Bone marrow (tissue), 2 donors: ENCODE data around the gene SH3BGRL3.
A peak's percentile ranks its signal among the peaks of the same experiment; 100 is the strongest.
"Not testable (repeated sequence)": the region's sequence is repeated elsewhere in the genome, so short reads cannot be mapped to it uniquely, and the experiment has no call there.

Source experiments
- DNase-seq, 2 donors: peaks; one replicate each; lab custom pipeline; 2025; lab: John Stamatoyannopoulos, UW

SH3BGRL3 gene

GRCh38 chr1:26290882-26291261, 11.0 kb downstream of the SH3BGRL3 start:
- DNase-seq, result no peak

DNA sequence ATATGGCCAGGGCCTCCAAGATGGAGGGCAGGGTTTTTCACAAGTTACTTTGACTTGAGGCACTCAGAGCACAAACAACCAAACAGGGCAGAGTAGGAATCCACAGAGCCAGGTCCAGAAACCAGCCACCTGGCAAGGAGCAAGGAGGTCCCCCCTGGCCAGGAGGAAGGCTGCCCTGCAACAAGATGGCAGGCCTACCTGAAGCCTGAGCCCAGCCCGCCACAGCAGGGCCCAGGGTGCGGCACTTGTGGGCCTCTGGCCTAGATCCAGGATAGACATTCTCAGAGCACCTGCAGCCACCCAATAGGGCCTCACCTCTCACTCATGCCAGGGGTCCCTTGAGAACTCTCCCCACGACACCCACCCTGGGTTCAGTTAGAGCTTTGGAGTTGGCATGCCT, 11.5 kb downstream of the SH3BGRL3 start:
- no peak for DNase-seq

GRCh38 chr1:26291939-26292338, 12.1 kb downstream of the SH3BGRL3 start:
- no peak for DNase-seq

DNA sequence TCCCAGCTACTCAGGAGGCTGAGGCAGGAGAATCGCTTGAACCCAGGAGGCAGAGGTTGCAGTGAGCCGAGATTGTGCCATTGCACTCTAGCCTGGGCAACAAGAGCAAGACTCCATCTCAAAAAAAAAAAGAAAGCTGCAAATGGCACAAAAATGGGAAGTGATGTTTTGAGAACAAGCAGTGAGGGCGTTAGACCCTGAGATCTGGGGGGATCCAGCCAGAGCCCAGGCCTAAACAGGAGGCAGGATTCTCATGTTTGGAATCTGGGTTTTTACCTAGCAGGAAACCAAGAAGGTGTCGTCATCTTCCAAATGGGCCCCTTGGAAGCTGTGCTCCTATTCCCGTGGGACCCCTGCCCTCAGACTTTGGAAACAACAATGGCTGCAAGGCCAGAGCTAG, 12.8 kb downstream of the SH3BGRL3 start:
- DNase-seq, result not testable (repeated sequence)

GRCh38 chr1:26293911-26294463, 14.1 kb downstream of the SH3BGRL3 start:
- no peak for DNase-seq

DNA sequence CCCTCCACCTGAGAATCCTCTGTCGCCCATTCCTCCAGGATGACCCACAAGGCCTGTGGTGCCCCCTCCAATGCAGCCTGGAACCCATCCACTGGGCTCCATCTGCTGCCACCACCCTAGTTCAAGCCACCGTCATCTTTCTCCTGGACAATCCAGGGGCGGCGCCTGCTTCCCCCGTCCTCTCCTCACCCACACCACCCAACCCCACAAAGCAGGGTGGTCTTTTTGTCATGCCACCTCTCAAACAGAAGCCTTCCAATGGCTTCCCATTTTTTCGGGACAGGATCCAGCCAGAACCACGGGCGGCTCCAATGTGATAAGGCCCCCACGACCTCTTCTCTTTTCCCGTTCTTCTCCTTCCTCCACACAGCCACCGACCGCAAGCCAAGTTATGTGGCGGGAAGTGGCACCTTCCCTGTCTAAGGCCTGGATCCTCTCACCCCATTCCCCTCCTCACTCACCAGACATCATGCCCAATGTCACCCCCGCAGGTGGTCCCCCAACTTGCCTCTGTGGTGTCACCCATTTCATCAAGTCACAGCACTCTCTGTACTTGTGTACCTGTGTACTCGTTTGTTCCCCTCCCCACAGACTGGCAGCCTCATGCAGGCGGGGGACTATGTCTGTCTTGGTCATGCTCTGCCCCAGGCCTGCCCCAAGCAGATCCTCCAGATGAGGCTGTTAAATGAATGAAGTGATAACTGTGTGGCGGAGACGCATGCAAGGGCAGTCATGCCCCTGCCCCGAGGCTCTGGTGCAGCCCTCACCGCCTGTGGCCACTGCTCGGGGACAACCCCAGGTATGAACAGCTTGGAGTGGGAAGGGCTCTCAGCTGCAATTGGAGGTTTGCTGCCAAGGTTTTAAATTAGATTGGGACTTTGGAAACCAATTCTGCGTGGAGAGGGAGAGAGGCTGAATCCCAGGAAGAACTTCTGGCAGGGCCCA, 15.6 kb downstream of the SH3BGRL3 start:
- DNase-seq, result no peak

DNA sequence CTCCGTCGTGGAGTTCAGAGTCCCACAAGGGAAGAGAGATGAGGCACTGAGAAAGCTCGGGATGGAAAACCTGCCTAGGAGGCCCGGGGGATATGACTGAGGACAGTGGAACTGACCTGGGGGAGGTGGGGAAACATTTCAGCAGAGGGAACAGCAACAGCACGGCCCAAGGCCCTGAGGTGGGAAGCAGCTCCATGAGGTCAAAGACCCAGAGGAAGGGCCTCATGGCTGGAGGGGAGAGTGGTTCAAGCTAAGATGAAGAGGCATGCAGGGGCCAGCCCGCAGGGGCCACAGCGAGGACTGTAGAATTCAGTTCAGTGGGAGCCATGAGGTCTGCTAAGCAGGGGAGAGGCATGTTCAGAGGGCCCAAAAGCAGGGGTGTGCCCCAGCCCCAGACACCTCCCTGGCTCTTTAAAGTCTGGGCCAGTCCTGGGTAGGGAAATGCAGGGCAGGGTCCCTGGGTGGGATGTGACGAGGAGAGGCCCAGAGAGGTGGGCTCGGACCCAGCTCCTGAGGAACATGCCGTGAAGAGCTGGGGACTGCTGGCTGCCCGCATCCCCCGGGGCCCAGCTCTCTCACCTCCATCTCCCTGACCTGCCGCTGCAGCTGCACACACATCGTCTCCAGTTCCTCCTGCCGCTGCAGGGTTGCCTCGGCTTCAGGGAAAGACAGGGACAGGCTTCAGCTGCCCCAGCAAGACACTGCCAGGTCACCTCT, 16.6 kb downstream of the SH3BGRL3 start:
- no peak for DNase-seq

DNA sequence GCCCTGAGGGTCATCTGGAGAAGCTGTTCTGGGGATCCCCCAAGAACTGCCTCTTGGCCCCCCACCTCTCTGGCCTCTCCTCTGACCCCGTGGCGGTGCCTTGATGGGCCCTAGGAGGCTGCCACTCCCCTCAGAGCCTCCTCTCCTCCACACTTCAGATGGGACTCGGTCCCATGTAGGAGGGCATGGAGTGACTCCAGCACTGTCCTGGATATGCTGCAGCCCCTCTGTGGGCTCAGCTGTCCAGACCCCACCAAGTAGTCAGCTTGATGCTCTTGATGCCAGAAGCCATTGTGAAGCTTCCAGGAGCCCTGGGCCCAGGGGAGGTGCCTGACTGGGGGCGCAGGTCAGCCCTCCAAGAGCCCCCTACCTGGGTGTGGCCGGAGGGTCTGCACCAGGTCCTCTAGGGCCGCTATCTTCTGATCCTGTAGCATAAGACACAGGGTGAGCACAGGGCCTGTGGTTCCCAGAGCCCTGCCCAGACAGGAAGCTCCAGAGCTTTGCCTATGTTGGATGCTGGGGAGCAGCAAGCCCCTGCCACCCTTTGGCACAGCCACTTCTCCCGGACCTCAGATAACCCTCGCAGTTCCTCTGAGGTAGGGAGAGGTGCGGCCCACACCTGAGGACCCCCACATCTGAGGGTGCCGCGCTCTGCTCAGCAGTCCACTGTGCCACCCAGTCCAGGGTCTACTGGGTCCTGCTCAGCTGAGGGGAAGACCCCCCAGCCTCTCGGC, 17.3 kb downstream of the SH3BGRL3 start:
- DNase-seq, result no peak

- no peak for DNase-seq
Measured at GRCh38 chr1:26297791-26298124, 17.9 kb downstream of the SH3BGRL3 start.

DNA sequence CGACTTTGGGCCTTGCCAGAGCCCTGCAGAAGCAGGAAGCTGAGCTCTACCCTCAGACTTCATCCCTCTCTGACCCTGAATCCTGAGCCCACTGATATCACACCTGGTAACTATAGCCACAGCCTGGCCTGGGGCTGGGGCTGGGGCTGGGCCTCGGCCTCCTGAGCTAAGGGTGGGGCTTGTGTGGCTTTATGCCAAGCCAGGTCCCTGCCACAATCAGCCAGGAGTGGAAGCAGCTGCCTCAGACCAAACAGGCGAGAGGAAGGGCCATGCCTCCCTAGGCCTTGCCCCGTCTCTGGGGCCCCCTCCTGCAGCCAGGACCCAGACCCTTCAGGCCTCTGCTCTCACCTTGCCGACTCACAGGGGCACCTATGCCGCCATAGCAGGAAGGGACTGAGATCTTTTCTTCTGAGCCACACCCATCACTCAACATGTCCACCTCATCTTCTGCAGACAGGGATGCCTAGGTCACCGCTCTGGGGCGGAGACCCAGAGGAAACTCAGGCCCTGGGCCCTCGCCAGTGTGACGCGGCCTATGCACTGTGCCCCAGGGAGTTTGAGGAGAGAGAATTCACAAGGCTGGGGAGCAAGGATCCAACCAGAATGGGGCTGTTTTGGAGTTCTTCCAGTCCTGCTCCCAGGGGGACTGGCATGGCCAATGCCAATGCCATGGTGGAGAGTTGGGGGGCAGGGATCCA, 20.8 kb downstream of the SH3BGRL3 start:
- DNase-seq, result no peak

GRCh38 chr1:26302733-26303405, 23.0 kb downstream of the SH3BGRL3 start:
- no peak for DNase-seq

GRCh38 chr1:26305667-26306289, 25.9 kb downstream of the SH3BGRL3 start:
- no peak for DNase-seq

- peak; percentile 57 to 75 for DNase-seq
Measured at GRCh38 chr1:26306290-26307229, 26.7 kb downstream of the SH3BGRL3 start, which contains the start of gene UBXN11. TSS of gene UBXN11 (minus strand) at chr1:26306636. CDS start at chr1:26302883, 3,753 bp downstream.

DNA sequence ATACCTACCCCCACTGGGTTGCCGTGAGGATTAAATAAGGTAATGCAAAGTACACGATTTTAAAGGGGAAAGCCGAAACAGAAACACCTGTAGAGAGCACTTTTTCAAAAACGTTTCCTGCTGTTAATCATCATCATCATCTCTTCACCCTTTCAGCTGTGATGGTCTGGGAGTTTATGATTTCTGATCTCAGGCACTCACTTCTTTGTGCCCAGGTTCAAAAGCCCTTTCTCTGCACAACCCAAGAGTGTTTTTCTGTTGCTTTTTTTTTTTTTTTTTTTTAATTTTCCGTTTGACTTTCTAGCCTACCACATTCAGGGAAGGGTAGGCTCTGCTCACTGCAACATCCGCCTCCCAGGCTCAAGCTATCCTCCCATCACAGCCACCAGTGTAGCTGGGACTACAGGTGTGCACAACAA, 27.5 kb downstream of the SH3BGRL3 start:
- no peak for DNase-seq

- not testable (repeated sequence) for DNase-seq
Measured at GRCh38 chr1:26307966-26308899, 28.3 kb downstream of the SH3BGRL3 start.

DNA sequence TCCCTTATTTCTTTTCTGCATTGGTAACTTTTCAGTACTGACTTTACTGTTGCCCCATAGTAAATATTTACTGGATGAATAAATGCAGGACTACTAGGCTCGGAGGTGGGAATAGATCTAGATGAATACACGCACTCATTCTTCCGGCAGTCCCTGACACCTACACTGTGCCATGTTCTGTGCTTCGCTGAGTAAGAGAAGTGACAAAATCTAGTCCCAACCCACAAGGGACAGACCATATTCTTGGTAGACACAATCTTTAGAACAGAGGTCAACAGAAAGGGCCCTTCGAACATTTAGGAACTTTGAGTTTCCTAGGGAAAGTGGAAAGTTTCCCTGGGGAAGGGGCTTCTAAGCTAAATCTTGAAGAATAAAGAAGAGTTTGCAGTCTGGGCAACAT, 34.6 kb downstream of the SH3BGRL3 start:
- DNase-seq, result no peak

GRCh38 chr1:26315874-26316850, 36.3 kb downstream of the SH3BGRL3 start:
- DNase-seq, result no peak
